HG02798 (cell line): ENCODE results near the gene PRH1.

Source experiments
- ATAC-seq: cut with Tn5 transposase; IDR thresholded peaks from one replicate; pipeline ENCODE4 v1.9.1; 2021; ENCODE audit warnings: mild to moderate bottlenecking; ENCODE audit not compliant: unreplicated experiment, poor library complexity

PRH1 gene

DNA sequence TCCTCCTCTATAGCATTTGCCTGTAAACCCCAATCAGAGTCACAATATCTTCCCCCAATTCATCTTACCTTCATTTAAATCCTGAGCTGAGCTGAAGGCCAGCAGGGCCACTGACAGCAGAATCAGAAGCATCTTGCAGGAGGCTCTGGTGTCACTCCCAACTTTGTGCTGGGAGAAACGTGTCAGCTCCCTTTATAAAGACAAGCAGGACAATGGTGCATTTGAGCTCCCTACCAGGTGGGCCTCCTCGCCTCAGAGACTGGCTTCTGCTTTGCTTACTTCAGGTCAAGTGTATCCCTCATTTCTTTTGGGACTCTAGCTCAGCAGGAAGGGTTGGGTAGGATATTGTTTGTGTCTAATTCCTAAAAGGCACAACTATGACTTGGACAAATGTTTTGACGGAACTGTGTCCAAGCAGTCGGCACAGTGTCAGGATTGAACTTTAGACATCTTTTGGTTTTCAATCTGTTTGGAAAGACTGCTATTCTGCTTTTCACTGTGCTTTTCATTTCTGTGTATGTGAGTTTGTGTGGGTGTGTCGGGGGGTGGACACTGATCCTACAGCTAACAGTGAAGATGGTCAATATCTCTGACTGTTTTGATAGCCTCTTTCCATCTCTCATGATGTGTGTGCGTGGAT lies at the start of gene PRH1:
Gene PRH1, minus strand, starts transcription at position 170 of the 640 bp plus-strand sequence. Its CDS starts 38 bp downstream, at position 132.
- no peak for ATAC-seq

DNA sequence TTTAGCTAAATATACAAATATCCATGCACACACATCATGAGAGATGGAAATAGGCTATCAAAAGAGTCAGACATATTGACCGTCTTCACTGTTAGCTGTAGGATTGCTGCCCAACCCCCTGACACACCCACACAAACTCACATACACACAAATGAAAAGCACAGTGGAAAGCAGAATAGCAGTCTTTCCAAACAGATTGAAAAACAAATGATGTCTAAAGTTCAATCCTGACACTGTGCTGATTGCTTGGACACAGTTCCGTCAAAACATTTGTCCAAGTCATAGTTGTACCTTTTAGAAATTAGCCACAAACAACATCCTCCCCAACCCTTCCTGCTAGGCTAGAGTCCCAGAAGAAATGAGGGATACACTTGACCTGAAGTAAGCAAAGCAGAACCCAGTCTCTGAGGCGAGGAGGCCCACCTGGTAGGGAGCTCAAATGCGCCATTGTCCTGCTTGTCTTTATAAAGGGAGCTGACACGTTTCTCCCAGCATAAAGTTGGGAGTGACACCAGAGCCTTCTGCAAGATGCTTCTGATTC lies 44.8 kb upstream of the PRH1 start, which contains the start of gene PRH2:
Gene PRH2, plus strand, starts transcription at position 491 of the 541 bp plus-strand sequence. Its CDS starts 38 bp downstream, at position 529.
- ATAC-seq: no peak

- no peak for ATAC-seq
Measured at GRCh38 chr12:10926269-10926668, 42.2 kb upstream of the PRH1 start.

DNA sequence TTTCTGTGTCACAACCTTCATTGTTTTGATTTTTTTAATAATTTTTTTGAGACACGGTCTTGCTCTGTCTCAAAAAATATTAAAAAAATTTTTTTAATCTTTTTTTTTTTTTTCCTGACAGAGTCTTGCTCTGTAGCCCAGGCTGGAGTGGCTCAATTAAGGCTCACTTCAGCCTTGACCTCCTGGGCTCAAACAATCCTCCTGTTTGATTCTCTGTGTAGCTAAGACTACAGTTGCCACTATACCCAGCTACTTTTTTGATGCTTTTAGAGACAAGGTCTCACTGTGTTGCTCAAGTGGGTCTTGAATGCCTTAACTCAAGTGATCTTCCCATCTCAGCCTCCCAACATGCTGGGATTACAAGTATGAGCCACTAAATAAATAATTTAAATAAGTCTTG lies 35.8 kb upstream of the PRH1 start:
- no peak for ATAC-seq

DNA sequence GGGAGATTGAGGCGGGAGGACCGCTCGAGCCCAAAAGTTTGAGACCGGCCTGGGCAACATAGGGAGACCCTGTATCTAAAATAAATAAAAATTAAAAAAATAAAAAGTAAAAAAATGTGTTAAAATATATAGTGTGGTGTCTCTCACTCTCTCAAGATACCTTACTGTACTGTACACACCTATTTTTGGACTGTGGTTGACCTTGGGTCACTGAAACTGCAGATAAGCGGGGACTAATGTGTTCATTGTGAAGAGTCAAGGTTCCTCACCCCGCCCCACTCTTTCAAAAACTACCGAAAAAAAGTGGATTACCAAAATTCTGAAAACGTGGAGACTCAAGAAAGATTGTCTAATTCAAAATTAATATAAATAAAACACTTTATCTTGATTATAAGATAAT lies 26.3 kb upstream of the PRH1 start:
- ATAC-seq: no peak

- ATAC-seq: no peak
Measured at GRCh38 chr12:10909462-10909861, 25.4 kb upstream of the PRH1 start, which contains the start of gene TAS2R13. TSS of gene TAS2R13 (minus strand) at chr12:10909562. CDS start at chr12:10909298, 264 bp downstream.

- ATAC-seq: no peak
Measured at GRCh38 chr12:10904686-10905085, 20.6 kb upstream of the PRH1 start.

GRCh38 chr12:10901427-10901826 lies 17.4 kb upstream of the PRH1 start:
- no peak for ATAC-seq

GRCh38 chr12:10900972-10901371 lies 16.9 kb upstream of the PRH1 start:
- ATAC-seq: no peak

- ATAC-seq: no peak
Measured at GRCh38 chr12:10900530-10900929, 16.5 kb upstream of the PRH1 start.

GRCh38 chr12:10896854-10897253 lies 12.8 kb upstream of the PRH1 start:
- ATAC-seq: no peak

GRCh38 chr12:10891937-10892336 lies 7.9 kb upstream of the PRH1 start:
- no peak for ATAC-seq

GRCh38 chr12:10889226-10889625 lies 5.2 kb upstream of the PRH1 start:
- ATAC-seq: no peak

GRCh38 chr12:10873378-10873777 lies 10.7 kb downstream of the PRH1 start:
- ATAC-seq: no peak

DNA sequence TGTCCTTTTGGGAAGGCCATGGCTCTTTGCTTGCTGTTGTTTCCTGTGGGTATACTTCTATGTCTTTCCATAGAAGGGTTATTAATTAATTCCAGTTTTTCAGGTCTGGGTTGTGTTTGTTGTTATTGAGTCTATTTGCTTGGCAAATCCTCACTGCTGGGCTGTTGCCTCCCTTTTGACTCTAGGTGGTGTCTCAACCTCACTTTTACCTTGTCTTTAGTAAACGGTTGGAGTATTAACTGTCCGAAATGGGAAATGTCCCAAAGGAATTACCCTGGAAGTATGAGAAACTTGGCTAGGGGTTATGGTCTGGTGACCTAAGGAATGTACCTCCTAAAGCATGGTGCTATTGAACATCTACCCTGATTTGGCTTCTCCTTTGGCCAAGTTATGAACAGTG lies 16.7 kb downstream of the PRH1 start:
- ATAC-seq: no peak

DNA sequence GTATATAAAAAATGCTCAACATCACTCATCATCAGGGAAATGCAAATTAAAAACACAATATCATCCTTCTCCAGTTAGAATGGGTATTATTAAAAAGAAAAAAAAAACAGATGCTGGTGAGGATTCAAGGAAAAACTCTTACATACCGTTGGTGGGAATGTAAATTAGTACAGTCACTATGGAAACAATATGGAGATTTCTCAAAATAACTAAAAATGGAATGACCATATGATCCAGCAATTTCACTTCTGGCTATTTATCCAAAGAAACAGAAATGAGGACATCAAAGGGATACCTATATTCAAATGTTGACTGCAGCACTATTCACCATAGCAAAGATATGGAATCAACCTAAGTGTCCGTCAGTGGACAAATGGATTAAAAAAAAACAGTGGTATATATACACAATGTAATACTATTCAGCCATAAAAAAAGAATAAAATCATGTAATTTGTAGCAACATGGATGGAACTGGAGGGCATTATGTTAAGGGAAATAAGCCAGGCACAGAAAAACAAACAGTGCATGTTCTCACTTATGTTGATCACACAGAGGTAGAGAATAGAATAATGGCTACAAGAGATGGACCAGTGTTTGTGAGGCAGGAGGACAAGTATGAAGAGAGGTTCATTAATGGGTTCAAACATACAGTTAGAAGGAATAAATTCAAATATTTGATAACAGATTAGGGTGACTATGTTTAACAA lies 20.4 kb downstream of the PRH1 start:
- no peak for ATAC-seq

- no peak for ATAC-seq
Measured at GRCh38 chr12:10861366-10861765, 22.7 kb downstream of the PRH1 start.

GRCh38 chr12:10855807-10856206 lies 28.2 kb downstream of the PRH1 start:
- no peak for ATAC-seq

GRCh38 chr12:10853776-10854175 lies 30.3 kb downstream of the PRH1 start:
- no peak for ATAC-seq

DNA sequence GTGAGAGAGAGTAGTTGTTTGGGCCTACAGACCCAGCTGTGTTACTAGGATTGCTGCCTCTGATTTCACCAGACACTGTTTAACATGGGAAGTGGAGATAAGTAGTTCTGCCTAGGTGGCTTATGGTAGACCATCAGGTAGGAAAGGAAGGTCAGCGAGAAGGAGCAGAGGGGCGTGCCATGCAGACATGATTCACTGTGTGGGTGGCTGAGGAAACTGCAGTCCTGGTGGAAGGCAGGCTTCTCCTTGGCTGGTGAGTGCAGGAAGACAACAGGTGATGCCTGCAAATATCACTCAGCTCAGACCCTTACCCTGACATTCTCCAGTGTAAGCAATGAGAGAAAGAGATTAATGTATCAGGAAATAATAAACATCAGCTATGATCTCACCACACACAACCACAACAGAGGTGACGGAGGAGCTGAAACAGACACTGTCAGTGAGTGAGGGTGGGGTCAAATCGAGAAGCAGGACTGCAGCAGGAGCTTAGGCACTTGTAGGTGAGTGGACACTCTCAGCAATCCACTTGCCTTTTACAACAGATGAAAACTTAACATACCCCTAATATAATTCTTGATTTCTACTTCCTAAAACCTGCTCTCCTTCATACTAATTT lies 32.7 kb downstream of the PRH1 start:
- ATAC-seq: no peak

- ATAC-seq: no peak
Measured at GRCh38 chr12:10849425-10849878, 34.6 kb downstream of the PRH1 start, which contains the start of gene PRR4. TSS of gene PRR4 (minus strand) at chr12:10849475. CDS start at chr12:10849437, 38 bp downstream.
